ENCODE results near the gene FOXD2.

GRCh38 chr1:47418681-47419325 is 19.0 kb upstream of the FOXD2 start:
- TF ChIP-seq, protein P1, sequence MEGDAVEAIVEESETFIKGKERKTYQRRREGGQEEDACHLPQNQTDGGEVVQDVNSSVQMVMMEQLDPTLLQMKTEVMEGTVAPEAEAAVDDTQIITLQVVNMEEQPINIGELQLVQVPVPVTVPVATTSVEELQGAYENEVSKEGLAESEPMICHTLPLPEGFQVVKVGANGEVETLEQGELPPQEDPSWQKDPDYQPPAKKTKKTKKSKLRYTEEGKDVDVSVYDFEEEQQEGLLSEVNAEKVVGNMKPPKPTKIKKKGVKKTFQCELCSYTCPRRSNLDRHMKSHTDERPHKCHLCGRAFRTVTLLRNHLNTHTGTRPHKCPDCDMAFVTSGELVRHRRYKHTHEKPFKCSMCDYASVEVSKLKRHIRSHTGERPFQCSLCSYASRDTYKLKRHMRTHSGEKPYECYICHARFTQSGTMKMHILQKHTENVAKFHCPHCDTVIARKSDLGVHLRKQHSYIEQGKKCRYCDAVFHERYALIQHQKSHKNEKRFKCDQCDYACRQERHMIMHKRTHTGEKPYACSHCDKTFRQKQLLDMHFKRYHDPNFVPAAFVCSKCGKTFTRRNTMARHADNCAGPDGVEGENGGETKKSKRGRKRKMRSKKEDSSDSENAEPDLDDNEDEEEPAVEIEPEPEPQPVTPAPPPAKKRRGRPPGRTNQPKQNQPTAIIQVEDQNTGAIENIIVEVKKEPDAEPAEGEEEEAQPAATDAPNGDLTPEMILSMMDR (IDR thresholded peaks at IDR 0.05) = no peak
- no peak for TF ChIP-seq EZH2 (IDR thresholded peaks at IDR 0.05; ENCODE audit: borderline replicate concordance, insufficient read depth, low read depth, low read length, poor library complexity, severe bottlenecking)
